ENCODE data around the gene DNAH5. TPM values are rescaled to one million over a fixed set of nuclear protein-coding genes. Genes with fewer than 3 reads are reported as not detected.

The DNAH5 gene
- total and polyA plus RNA-seq, 2 of the 8 experiments (the other 6 are each of a cell fraction or from before 2014, with no cell fraction given) = 0.30 to 0.73 TPM

DNA sequence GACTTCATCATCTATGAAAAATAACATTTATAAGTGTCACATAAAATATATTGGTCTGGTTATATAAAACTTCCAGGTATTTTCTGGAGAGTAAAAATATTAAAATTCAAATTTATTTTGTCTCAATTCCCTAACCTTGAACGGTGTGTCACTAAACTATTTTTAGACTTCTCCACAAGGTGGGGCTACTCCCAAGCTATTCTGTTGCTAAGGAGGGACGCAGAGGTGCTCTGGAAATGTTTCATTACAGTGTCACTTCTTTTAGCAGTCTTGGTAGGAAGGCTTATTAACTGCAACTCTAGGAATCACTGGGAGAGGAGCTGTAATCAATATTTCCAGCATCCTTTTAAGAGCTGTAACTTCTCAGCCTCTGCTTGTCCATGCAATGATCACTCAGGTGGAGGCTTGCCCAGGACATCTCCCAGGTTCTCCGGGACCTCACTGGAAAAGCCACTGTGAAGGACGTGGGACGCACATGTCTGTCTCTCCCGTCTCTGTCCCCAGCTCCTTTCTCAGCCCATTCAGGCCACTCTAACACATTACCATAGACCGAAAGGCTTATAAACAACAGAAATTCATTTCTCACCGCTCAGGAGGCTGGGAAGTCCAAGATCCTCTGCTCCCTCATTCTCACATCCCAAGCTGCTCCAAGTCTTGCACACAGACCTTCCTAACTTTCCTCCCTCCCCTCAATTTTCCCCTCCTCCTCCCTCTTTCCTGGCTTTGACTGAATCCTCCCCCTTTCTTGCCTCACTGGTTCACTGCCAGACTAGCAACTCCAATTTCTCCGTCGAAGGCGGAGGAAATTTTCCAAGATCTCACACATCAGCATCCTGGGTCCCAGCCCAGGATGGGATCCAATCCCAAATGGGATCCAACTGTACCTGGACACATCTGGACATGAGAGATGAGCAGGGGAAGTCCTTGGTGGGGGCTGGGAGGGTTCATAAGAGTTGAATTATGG lies 32.7 kb upstream of the DNAH5 start (continued):
- TF ChIP-seq, protein P1, sequence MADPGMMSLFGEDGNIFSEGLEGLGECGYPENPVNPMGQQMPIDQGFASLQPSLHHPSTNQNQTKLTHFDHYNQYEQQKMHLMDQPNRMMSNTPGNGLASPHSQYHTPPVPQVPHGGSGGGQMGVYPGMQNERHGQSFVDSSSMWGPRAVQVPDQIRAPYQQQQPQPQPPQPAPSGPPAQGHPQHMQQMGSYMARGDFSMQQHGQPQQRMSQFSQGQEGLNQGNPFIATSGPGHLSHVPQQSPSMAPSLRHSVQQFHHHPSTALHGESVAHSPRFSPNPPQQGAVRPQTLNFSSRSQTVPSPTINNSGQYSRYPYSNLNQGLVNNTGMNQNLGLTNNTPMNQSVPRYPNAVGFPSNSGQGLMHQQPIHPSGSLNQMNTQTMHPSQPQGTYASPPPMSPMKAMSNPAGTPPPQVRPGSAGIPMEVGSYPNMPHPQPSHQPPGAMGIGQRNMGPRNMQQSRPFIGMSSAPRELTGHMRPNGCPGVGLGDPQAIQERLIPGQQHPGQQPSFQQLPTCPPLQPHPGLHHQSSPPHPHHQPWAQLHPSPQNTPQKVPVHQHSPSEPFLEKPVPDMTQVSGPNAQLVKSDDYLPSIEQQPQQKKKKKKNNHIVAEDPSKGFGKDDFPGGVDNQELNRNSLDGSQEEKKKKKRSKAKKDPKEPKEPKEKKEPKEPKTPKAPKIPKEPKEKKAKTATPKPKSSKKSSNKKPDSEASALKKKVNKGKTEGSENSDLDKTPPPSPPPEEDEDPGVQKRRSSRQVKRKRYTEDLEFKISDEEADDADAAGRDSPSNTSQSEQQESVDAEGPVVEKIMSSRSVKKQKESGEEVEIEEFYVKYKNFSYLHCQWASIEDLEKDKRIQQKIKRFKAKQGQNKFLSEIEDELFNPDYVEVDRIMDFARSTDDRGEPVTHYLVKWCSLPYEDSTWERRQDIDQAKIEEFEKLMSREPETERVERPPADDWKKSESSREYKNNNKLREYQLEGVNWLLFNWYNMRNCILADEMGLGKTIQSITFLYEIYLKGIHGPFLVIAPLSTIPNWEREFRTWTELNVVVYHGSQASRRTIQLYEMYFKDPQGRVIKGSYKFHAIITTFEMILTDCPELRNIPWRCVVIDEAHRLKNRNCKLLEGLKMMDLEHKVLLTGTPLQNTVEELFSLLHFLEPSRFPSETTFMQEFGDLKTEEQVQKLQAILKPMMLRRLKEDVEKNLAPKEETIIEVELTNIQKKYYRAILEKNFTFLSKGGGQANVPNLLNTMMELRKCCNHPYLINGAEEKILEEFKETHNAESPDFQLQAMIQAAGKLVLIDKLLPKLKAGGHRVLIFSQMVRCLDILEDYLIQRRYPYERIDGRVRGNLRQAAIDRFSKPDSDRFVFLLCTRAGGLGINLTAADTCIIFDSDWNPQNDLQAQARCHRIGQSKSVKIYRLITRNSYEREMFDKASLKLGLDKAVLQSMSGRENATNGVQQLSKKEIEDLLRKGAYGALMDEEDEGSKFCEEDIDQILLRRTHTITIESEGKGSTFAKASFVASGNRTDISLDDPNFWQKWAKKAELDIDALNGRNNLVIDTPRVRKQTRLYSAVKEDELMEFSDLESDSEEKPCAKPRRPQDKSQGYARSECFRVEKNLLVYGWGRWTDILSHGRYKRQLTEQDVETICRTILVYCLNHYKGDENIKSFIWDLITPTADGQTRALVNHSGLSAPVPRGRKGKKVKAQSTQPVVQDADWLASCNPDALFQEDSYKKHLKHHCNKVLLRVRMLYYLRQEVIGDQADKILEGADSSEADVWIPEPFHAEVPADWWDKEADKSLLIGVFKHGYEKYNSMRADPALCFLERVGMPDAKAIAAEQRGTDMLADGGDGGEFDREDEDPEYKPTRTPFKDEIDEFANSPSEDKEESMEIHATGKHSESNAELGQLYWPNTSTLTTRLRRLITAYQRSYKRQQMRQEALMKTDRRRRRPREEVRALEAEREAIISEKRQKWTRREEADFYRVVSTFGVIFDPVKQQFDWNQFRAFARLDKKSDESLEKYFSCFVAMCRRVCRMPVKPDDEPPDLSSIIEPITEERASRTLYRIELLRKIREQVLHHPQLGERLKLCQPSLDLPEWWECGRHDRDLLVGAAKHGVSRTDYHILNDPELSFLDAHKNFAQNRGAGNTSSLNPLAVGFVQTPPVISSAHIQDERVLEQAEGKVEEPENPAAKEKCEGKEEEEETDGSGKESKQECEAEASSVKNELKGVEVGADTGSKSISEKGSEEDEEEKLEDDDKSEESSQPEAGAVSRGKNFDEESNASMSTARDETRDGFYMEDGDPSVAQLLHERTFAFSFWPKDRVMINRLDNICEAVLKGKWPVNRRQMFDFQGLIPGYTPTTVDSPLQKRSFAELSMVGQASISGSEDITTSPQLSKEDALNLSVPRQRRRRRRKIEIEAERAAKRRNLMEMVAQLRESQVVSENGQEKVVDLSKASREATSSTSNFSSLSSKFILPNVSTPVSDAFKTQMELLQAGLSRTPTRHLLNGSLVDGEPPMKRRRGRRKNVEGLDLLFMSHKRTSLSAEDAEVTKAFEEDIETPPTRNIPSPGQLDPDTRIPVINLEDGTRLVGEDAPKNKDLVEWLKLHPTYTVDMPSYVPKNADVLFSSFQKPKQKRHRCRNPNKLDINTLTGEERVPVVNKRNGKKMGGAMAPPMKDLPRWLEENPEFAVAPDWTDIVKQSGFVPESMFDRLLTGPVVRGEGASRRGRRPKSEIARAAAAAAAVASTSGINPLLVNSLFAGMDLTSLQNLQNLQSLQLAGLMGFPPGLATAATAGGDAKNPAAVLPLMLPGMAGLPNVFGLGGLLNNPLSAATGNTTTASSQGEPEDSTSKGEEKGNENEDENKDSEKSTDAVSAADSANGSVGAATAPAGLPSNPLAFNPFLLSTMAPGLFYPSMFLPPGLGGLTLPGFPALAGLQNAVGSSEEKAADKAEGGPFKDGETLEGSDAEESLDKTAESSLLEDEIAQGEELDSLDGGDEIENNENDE (IDR thresholded peaks at IDR 0.05; ENCODE audit: insufficient replicate concordance, low read length) = no peak
- no peak for TF ChIP-seq CREB1 (IDR thresholded peaks at IDR 0.05)
- TF ChIP-seq EGR1 (IDR thresholded peaks at IDR 0.05; ENCODE audit: borderline replicate concordance, low read depth, low read length) = no peak
- TF ChIP-seq RAD21 (IDR thresholded peaks at IDR 0.05 in 1 of 2, conservative IDR thresholded peaks at IDR 0.05 in 1 of 2; ENCODE audit: low read depth in 2 of 2, low read length in 2 of 2) = peak; percentile 83 to 85
- TF ChIP-seq PHF8 (conservative IDR thresholded peaks at IDR 0.05; ENCODE audit: low read depth, low read length) = no peak
- no peak for TF ChIP-seq NRF1 (IDR thresholded peaks at IDR 0.05; ENCODE audit: low read depth, low read length)

Measured in H1 (cell line).